Tibial nerve (tissue), 4 donors: Measurements from ENCODE around the gene AKAP6. TPM values are rescaled to one million over a fixed set of nuclear protein-coding genes. Genes with fewer than 3 reads are reported as not detected.
A peak's percentile ranks its signal among the peaks of the same experiment; 100 is the strongest.

Experiments
- DNase-seq, 2 donors: peaks; one replicate each; pipeline ENCODE4 v3.0.0-alpha.2; 2019; ENCODE audit warnings: low spot score in 2 of 2
- H3K27ac ChIP-seq, 4 donors: fragments of 200-600 bp; sonication (generic) in 3 of 4; one replicate each; pipeline ENCODE4 v1.5.1; 2017 to 2019; ENCODE audit warnings: mild to moderate bottlenecking in 1 of 4
- H3K27me3 ChIP-seq, 2 donors: fragments of 200-600 bp; sonication (generic) in 1 of 2; one replicate each; pipeline versions ENCODE4 v1.5.1 to v1.6.0; 2017 to 2019
- H3K36me3 ChIP-seq, 3 donors: fragments of 200-600 bp; sonication (generic); one replicate each; pipeline ENCODE4 v1.5.1; 2018 to 2019
- H3K4me1 ChIP-seq, 4 donors: fragments of 200-600 bp; sonication (generic) in 3 of 4; one replicate each; pipeline ENCODE4 v1.5.1; 2017 to 2019
- H3K4me3 ChIP-seq, 4 donors: fragments of 200-600 bp; sonication (generic) in 3 of 4; one replicate each; pipeline ENCODE4 v1.5.1; 2017 to 2019; ENCODE audit warnings: mild to moderate bottlenecking in 1 of 4, moderate library complexity in 1 of 4
- H3K9me3 ChIP-seq, 4 donors: fragments of 200-600 bp; sonication (generic) in 3 of 4; one replicate each; pipeline ENCODE4 v1.5.1; 2017 to 2019
- EP300 ChIP-seq, 2 donors: sonication (generic); formaldehyde crosslinking; IDR thresholded peaks; one replicate each; pipeline ENCODE4 v1.6.1; 2017; ENCODE audit warnings: antibody characterized with exemption in 2 of 2, mild to moderate bottlenecking in 1 of 2
- POLR2A ChIP-seq, 2 donors: fragments of 450-650 bp; IDR thresholded peaks; one replicate each; pipeline ENCODE4 v1.6.1; 2017; ENCODE audit warnings: antibody characterized with exemption in 2 of 2, mild to moderate bottlenecking in 2 of 2, moderate library complexity in 2 of 2
- WGBS, 2 donors: methylation state at CpG; one replicate each; pipeline ENCODE4 v1.1.5; 2018; 5-methylcytosine and 5-hydroxymethylcytosine counted together
- total RNA-seq, 4 donors: library from RNA; depleted of rRNA; stranded (reverse); fragments of >200 nt; gene quantifications; one replicate each; pipeline ENCODE4 v1.1.0, GENCODE V29; 2016
- TF ChIP-seq, protein P1 (sequence below), 5 experiments: fragments of 200-600 bp in 3 of 5; fragments of 450-650 bp in 2 of 5; sonication (generic) in 3 of 5; IDR thresholded peaks; one replicate each; pipeline ENCODE4 v1.5.1; 2016 to 2019; ENCODE audit warnings: antibody characterized with exemption in 5 of 5, mild to moderate bottlenecking in 3 of 5, moderate library complexity in 2 of 5

The AKAP6 gene
- total RNA-seq, 4 donors from 2014 or later: 2.1 to 10.7 (median 5.2) TPM

DNA sequence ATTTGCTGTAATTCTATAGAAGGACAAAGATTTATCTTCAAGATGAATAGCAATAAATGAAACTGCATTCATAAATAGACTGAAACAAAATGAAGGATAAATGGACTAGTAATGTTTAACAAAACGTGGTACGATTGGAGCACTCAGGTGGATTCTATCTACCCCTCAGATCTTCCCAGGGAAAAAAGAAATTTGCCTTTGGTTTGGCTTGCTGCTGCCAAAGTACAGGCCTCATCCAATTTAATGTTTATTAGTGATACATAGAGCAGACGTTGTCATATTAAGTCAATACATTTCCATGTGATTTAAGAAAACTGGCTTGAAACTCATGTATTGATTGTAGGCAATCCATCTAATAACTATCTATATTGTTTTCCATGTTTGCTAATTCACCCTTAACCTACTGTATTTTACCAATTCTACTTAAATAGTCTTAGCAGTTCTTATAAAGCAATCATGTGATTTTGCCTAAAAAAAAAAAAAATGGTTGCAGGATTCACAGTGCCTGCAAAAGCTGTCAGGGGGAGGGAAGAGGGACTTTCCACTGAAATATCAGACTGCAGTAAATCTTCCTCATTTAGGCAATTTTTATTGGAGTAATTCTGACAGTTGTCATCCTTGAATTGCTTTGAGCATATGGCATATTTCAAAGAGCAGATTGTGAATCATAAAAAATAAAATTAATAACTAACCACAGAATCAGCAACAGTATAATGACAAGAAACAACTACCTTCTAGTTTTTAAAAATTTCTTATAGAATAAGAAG, 367.4 kb downstream of the AKAP6 start:
- no peak for DNase-seq
- H3K9me3 ChIP-seq: no peaks in the 10 kb centered on the region
- H3K27ac ChIP-seq: no peak overlapping the region
- no peaks in the 10 kb centered on the region for H3K36me3 ChIP-seq
- peaks cover 0 to 29% (median 10%) of the 10 kb centered on the region in 4 donors for H3K4me1 ChIP-seq
- H3K4me3 ChIP-seq: no peak overlapping the region
- WGBS, 2 donors: 86 to 92% methylated on average over 3 of the region's 3 CpGs
- no peaks in the 10 kb centered on the region for H3K27me3 ChIP-seq
- TF ChIP-seq, protein P1, sequence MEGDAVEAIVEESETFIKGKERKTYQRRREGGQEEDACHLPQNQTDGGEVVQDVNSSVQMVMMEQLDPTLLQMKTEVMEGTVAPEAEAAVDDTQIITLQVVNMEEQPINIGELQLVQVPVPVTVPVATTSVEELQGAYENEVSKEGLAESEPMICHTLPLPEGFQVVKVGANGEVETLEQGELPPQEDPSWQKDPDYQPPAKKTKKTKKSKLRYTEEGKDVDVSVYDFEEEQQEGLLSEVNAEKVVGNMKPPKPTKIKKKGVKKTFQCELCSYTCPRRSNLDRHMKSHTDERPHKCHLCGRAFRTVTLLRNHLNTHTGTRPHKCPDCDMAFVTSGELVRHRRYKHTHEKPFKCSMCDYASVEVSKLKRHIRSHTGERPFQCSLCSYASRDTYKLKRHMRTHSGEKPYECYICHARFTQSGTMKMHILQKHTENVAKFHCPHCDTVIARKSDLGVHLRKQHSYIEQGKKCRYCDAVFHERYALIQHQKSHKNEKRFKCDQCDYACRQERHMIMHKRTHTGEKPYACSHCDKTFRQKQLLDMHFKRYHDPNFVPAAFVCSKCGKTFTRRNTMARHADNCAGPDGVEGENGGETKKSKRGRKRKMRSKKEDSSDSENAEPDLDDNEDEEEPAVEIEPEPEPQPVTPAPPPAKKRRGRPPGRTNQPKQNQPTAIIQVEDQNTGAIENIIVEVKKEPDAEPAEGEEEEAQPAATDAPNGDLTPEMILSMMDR (IDR thresholded peaks at IDR 0.05): no peak
- no peak for TF ChIP-seq POLR2A (IDR thresholded peaks at IDR 0.05)
- no peak for TF ChIP-seq EP300 (IDR thresholded peaks at IDR 0.05)

DNA sequence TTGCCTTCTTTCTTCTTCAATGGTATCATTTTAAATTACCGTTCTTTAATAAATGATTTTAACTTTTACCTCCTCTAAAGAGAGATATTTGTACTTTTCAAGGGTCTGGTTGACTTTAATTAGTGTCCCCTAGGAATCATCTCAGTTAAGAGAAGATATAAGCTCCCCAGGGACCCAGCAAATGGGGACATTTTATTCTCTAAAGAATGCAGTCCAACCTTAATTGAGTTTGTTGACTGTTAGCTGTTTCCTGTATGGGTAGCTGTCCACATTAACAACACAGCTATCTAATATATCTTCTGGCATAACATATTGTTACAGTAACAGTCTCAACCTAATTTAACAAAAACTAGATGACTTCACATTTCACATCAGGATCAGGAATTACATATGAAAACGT, 368.0 kb downstream of the AKAP6 start:
- no peak for DNase-seq
- no peak overlapping the region for H3K4me3 ChIP-seq
- peaks cover 0 to 35% (median 13%) of the 10 kb centered on the region in 4 donors for H3K4me1 ChIP-seq
- H3K36me3 ChIP-seq: no peaks in the 10 kb centered on the region
- H3K27ac ChIP-seq: peak overlapping the region in 1 of 4 donors; percentile 60
- TF ChIP-seq, protein P1 (IDR thresholded peaks at IDR 0.05): no peak
- no peak for TF ChIP-seq POLR2A (IDR thresholded peaks at IDR 0.05)
- no peak for TF ChIP-seq EP300 (IDR thresholded peaks at IDR 0.05)
- H3K27me3 ChIP-seq: no peaks in the 10 kb centered on the region
- 54 to 58% methylated on average over 2 of the region's 2 CpGs for WGBS, 2 donors
- no peaks in the 10 kb centered on the region for H3K9me3 ChIP-seq

DNA sequence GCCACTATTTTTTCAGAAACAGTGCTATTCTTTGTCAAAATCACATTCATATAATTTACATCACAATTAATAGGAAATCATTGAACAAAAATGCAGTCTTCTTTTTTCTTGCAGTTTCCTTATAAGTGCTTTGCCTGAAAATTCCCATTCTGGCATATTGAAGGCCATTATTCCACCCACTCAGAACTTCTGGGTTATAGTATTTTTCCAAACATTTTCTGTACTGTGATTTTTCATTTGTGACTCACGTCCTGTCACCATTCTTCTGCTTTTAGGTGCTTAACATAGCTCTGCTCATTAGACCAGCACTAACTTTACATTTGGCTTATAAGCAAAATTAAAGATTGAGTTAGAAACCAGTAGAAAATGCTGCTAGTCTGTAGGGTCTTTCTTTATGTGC, 368.6 kb downstream of the AKAP6 start:
- H3K36me3 ChIP-seq: no peaks in the 10 kb centered on the region
- WGBS, 2 donors: 51 to 57% methylated on average over 1 of the region's 1 CpG
- DNase-seq: no peak

GRCh38 chr14:32698831-32699230, 369.7 kb downstream of the AKAP6 start:
- H3K27ac ChIP-seq: peak overlapping the region in 1 of 4 donors; percentile 52
- no peak overlapping the region for H3K4me3 ChIP-seq
- DNase-seq: no peak
- TF ChIP-seq, protein P1 (IDR thresholded peaks at IDR 0.05): no peak
- no peak for TF ChIP-seq EP300 (IDR thresholded peaks at IDR 0.05)
- no peak for TF ChIP-seq POLR2A (IDR thresholded peaks at IDR 0.05)
- peaks cover 0 to 52% (median 23%) of the 10 kb centered on the region in 4 donors for H3K4me1 ChIP-seq
- no peaks in the 10 kb centered on the region for H3K27me3 ChIP-seq
- no peaks in the 10 kb centered on the region for H3K9me3 ChIP-seq
- 93 to 99% methylated on average over 2 of the region's 2 CpGs for WGBS, 2 donors
- no peaks in the 10 kb centered on the region for H3K36me3 ChIP-seq

More for the DNA sequence above, 368.6 kb downstream of the AKAP6 start:
- peak overlapping the region in 2 of 4 donors; percentile 41 to 60 for H3K27ac ChIP-seq
- peaks cover 0 to 41% (median 18%) of the 10 kb centered on the region in 4 donors for H3K4me1 ChIP-seq
- TF ChIP-seq POLR2A (IDR thresholded peaks at IDR 0.05) (no peak), EP300 (IDR thresholded peaks at IDR 0.05) (no peak)
- TF ChIP-seq, protein P1 (IDR thresholded peaks at IDR 0.05): no peak
- H3K27me3 ChIP-seq: no peaks in the 10 kb centered on the region
- no peaks in the 10 kb centered on the region for H3K9me3 ChIP-seq
- H3K4me3 ChIP-seq: no peak overlapping the region

DNA sequence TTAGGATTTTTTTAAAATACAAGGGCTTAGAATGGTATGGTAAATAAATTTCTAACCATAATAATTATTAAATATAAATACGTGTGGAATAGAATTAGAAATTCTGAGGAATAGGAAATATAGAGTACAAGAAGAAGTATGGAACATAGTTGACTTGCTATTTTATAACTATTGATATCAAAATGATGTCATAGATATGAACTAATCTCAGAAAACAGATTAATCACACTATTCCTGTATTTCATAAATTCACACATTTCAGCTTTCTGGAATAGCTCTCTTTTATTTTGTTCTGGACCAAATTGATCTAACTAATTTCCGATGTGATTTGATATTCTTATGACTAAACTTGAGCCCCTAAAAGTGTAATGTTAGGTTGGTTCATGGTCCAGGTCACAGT, 372.4 kb downstream of the AKAP6 start:
- Histone ChIP-seq H3K27ac (peak overlapping the region; percentile 69 to 96 (median 80)), H3K9me3 (no peaks in the 10 kb centered on the region), H3K36me3 (no peaks in the 10 kb centered on the region), H3K4me3 (no peak overlapping the region), H3K27me3 (no peaks in the 10 kb centered on the region), H3K4me1 (peaks cover 0 to 57% (median 23%) of the 10 kb centered on the region in 4 donors)
- no peak for TF ChIP-seq POLR2A (IDR thresholded peaks at IDR 0.05)
- no peak for TF ChIP-seq EP300 (IDR thresholded peaks at IDR 0.05)
- TF ChIP-seq, protein P1 (IDR thresholded peaks at IDR 0.05): no peak
- WGBS, 2 donors: 91 to 92% methylated on average over 2 of the region's 2 CpGs
- DNase-seq: no peak
